Non-pigmented ciliary epithelial cell (primary cell): ENCODE data around the gene NCF1.
A peak's percentile ranks its signal among the peaks of the same experiment; 100 is the strongest.
"Not testable (repeated sequence)": the region's sequence is repeated elsewhere in the genome, so short reads cannot be mapped to it uniquely, and the experiment has no call there.

Source experiments
- DNase-seq: peaks from one replicate; pipeline ENCODE4 v3.0.0-alpha.2; 2010; ENCODE audit warnings: low read depth

Gene NCF1

GRCh38 chr7:74788369-74789150 lies 14.7 kb downstream of the NCF1 start:
- DNase-seq: peak; percentile 31

- DNase-seq: not testable (repeated sequence)
Observed at GRCh38 chr7:74789200-74789736, 15.5 kb downstream of the NCF1 start.

GRCh38 chr7:74797848-74798622 lies 24.2 kb downstream of the NCF1 start:
- DNase-seq: not testable (repeated sequence)

- not testable (repeated sequence) for DNase-seq
Observed at GRCh38 chr7:74798644-74799043, 24.8 kb downstream of the NCF1 start.

GRCh38 chr7:74815882-74816281 lies 42.1 kb downstream of the NCF1 start:
- not testable (repeated sequence) for DNase-seq

- not testable (repeated sequence) for DNase-seq
Observed at GRCh38 chr7:74820146-74820805, 46.5 kb downstream of the NCF1 start.

- DNase-seq: not testable (repeated sequence)
Observed at GRCh38 chr7:74821259-74821658, 47.4 kb downstream of the NCF1 start.

GRCh38 chr7:74829959-74830358 lies 56.1 kb downstream of the NCF1 start:
- not testable (repeated sequence) for DNase-seq

- not testable (repeated sequence) for DNase-seq
Observed at GRCh38 chr7:74830411-74830810, 56.6 kb downstream of the NCF1 start.
